Hematopoietic multipotent progenitor cell treated with erythropoietin and hydrocortisone succinate and interleukin-3 and kit ligand, for 17 days (in vitro differentiated cells): ENCODE data around the gene NEGR1.
"Not testable (repeated sequence)": the region's sequence is repeated elsewhere in the genome, so short reads cannot be mapped to it uniquely, and the experiment has no call there.

Source experiments
- DNase-seq: peaks from one replicate; pipeline ENCODE4 v3.0.0-alpha.2; 2015; ENCODE audit warnings: low spot score

The NEGR1 gene

GRCh38 chr1:71940261-71940660, 342.1 kb downstream of the NEGR1 start:
- no peak for DNase-seq

- no peak for DNase-seq
Observed at GRCh38 chr1:71930511-71930910, 351.8 kb downstream of the NEGR1 start.

- no peak for DNase-seq
Observed at GRCh38 chr1:71921935-71922559, 360.3 kb downstream of the NEGR1 start.

- DNase-seq = no peak
Observed at GRCh38 chr1:71921204-71921603, 361.1 kb downstream of the NEGR1 start.

- no peak for DNase-seq
Observed at GRCh38 chr1:71920556-71920955, 361.8 kb downstream of the NEGR1 start.

GRCh38 chr1:71919811-71920509, 362.4 kb downstream of the NEGR1 start:
- no peak for DNase-seq

- DNase-seq = no peak
Observed at GRCh38 chr1:71918630-71919029, 363.7 kb downstream of the NEGR1 start.

- DNase-seq = no peak
Observed at GRCh38 chr1:71916894-71917293, 365.4 kb downstream of the NEGR1 start.

- no peak for DNase-seq
Observed at GRCh38 chr1:71914626-71915025, 367.7 kb downstream of the NEGR1 start.

GRCh38 chr1:71908871-71909390, 373.4 kb downstream of the NEGR1 start:
- no peak for DNase-seq

- no peak for DNase-seq
Observed at GRCh38 chr1:71908303-71908702, 374.0 kb downstream of the NEGR1 start.

GRCh38 chr1:71899881-71900280, 382.5 kb downstream of the NEGR1 start:
- DNase-seq = no peak

GRCh38 chr1:71888166-71888565, 394.2 kb downstream of the NEGR1 start:
- not testable (repeated sequence) for DNase-seq

- no peak for DNase-seq
Observed at GRCh38 chr1:71885171-71885570, 397.2 kb downstream of the NEGR1 start.

GRCh38 chr1:71882637-71883036, 399.7 kb downstream of the NEGR1 start:
- no peak for DNase-seq

- DNase-seq = no peak
Observed at GRCh38 chr1:71882226-71882625, 400.1 kb downstream of the NEGR1 start.

- DNase-seq = no peak
Observed at GRCh38 chr1:71881611-71882010, 400.7 kb downstream of the NEGR1 start.

GRCh38 chr1:71869326-71869725, 413.0 kb downstream of the NEGR1 start:
- no peak for DNase-seq

- no peak for DNase-seq
Observed at GRCh38 chr1:71862756-71863155, 419.6 kb downstream of the NEGR1 start.

- no peak for DNase-seq
Observed at GRCh38 chr1:71861022-71861421, 421.3 kb downstream of the NEGR1 start.

GRCh38 chr1:71859806-71860205, 422.5 kb downstream of the NEGR1 start:
- DNase-seq = no peak

GRCh38 chr1:71857862-71858261, 424.5 kb downstream of the NEGR1 start:
- no peak for DNase-seq

- DNase-seq = no peak
Observed at GRCh38 chr1:71853360-71853759, 429.0 kb downstream of the NEGR1 start.

- no peak for DNase-seq
Observed at GRCh38 chr1:71850936-71851335, 431.4 kb downstream of the NEGR1 start.
